HCT116 (cell line): ENCODE results near the gene PSG6.
"Not testable (repeated sequence)": the region's sequence is repeated elsewhere in the genome, so short reads cannot be mapped to it uniquely, and the experiment has no call there.

Experiments
- CTCF ChIP-seq, 3 experiments: fragments of 200-600 bp in 1 of 3; sonication (generic) in 1 of 3; IDR thresholded peaks in 2 of 3; conservative IDR thresholded peaks in 1 of 3; 2 replicates each; pipeline ENCODE4 v1.5.1; 2012 to 2017; ENCODE audit warnings: low read depth in 2 of 3, low read length in 2 of 3, antibody characterized with exemption in 1 of 3, borderline replicate concordance in 1 of 3, control low read depth in 1 of 3, mild to moderate bottlenecking in 1 of 3, mixed read lengths in 1 of 3, mixed run types in 1 of 3, moderate library complexity in 1 of 3; ENCODE audit not compliant: insufficient read depth in 1 of 3
- EZH2 ChIP-seq: fragments of 200-600 bp; sonication (generic); IDR thresholded peaks from 2 replicates; pipeline ENCODE4 v1.6.1; 2017; ENCODE audit warnings: antibody characterized with exemption, mixed run types
- POLR2A ChIP-seq: IDR thresholded peaks from 2 replicates; pipeline ENCODE4 v1.7.0; 2011; ENCODE audit warnings: borderline replicate concordance; ENCODE audit not compliant: insufficient read depth, insufficient read length; ENCODE audit errors: extremely low read depth
- POLR2AphosphoS5 ChIP-seq: IDR thresholded peaks from 2 replicates; pipeline ENCODE4 v1.6.1; 2011; ENCODE audit warnings: mild to moderate bottlenecking, low read depth, low read length, moderate library complexity
- REST ChIP-seq: IDR thresholded peaks from 2 replicates; pipeline ENCODE4 v1.6.1; 2012; ENCODE audit warnings: low read depth

GRCh38 chr19:42920971-42921370 lies 3.3 kb upstream of the PSG6 start:
- TF ChIP-seq POLR2AphosphoS5; CTCF (IDR thresholded peaks at IDR 0.05 in 2 of 3, conservative IDR thresholded peaks at IDR 0.05 in 1 of 3; ENCODE audit: borderline replicate concordance in 1 of 3, insufficient read depth in 1 of 3, low read depth in 2 of 3, low read length in 2 of 3); REST; POLR2A; EZH2: not testable (repeated sequence)
